DND-41 (cell line): ENCODE data around the gene JAM2.

Experiments
- CTCF ChIP-seq: IDR thresholded peaks from 2 replicates; pipeline ENCODE4 v1.5.1; 2012; ENCODE audit warnings: borderline replicate concordance, low read length, moderate library complexity, mild to moderate bottlenecking; ENCODE audit not compliant: poor library complexity, severe bottlenecking; ENCODE audit errors: extremely low read depth
- EZH2 ChIP-seq: IDR thresholded peaks from 3 replicates; pipeline ENCODE4 v1.6.1; 2012; ENCODE audit warnings: borderline replicate concordance, low read depth, mild to moderate bottlenecking, moderate library complexity, low read length, inconsistent platforms; ENCODE audit not compliant: severe bottlenecking

GRCh38 chr21:25640943-25641292, 1.9 kb downstream of the JAM2 start:
- TF ChIP-seq CTCF: no peak
- TF ChIP-seq EZH2: no peak
